ENCODE data around the gene TSPO. TPM values are rescaled to one million over a fixed set of nuclear protein-coding genes. Genes with fewer than 3 reads are reported as not detected.
A peak's percentile ranks its signal among the peaks of the same experiment; 100 is the strongest.
"Not testable (repeated sequence)": the region's sequence is repeated elsewhere in the genome, so short reads cannot be mapped to it uniquely, and the experiment has no call there.

TSPO gene
- total RNA-seq = 32.0 TPM
- 93.2 TPM for polyA plus RNA-seq
- long read RNA-seq, donor 1 = 0 reads
- long read RNA-seq, donor 2, transcript TSPO-202 (4 exons, 881 nt) = major isoform, 19 of 41 reads
- long read RNA-seq, donor 2, partial matches to known transcripts = 21 of 41 reads
- long read RNA-seq, donor 2, other reads (novel, unspliced or antisense) = 0 of 41 reads
- long read RNA-seq, donor 3, transcript TSPO-202 (4 exons, 881 nt) = major isoform, 10 of 24 reads
- long read RNA-seq, donor 3, partial matches to known transcripts = 14 of 24 reads
- long read RNA-seq, donor 3, other reads (novel, unspliced or antisense) = 0 of 24 reads
- long read RNA-seq, donor 4, transcript TSPO-202 (4 exons, 881 nt) = major isoform, 7 of 9 reads
- long read RNA-seq, donor 4, partial matches to known transcripts = 0 of 9 reads
- long read RNA-seq, donor 4, other reads (novel, unspliced or antisense) = 0 of 9 reads
- long read RNA-seq, donor 5, transcript TSPO-202 (4 exons, 881 nt) = major isoform, 38 of 69 reads
- long read RNA-seq, donor 5, partial matches to known transcripts = 31 of 69 reads
- long read RNA-seq, donor 5, other reads (novel, unspliced or antisense) = 0 of 69 reads
- long read RNA-seq, donor 6, transcript TSPO-202 (4 exons, 881 nt) = major isoform, 15 of 17 reads
- long read RNA-seq, donor 6, partial matches to known transcripts = 0 of 17 reads
- long read RNA-seq, donor 6, other reads (novel, unspliced or antisense) = 0 of 17 reads
- long read RNA-seq, donor 7, transcript TSPO-202 (4 exons, 881 nt) = major isoform, 8 of 17 reads
- long read RNA-seq, donor 7, partial matches to known transcripts = 8 of 17 reads
- long read RNA-seq, donor 7, other reads (novel, unspliced or antisense) = 0 of 17 reads
- long read RNA-seq, donor 8, transcript TSPO-202 (4 exons, 881 nt) = major isoform, 7 of 7 reads
- long read RNA-seq, donor 8, partial matches to known transcripts = 0 of 7 reads
- long read RNA-seq, donor 8, other reads (novel, unspliced or antisense) = 0 of 7 reads
- long read RNA-seq, donor 9, transcript TSPO-202 (4 exons, 881 nt) = major isoform, 7 of 8 reads
- long read RNA-seq, donor 9, partial matches to known transcripts = 0 of 8 reads
- long read RNA-seq, donor 9, other reads (novel, unspliced or antisense) = 0 of 8 reads
- long read RNA-seq, donor 10, transcript TSPO-202 (4 exons, 881 nt) = major isoform, 9 of 10 reads
- long read RNA-seq, donor 10, partial matches to known transcripts = 0 of 10 reads
- long read RNA-seq, donor 10, other reads (novel, unspliced or antisense) = 0 of 10 reads

DNA sequence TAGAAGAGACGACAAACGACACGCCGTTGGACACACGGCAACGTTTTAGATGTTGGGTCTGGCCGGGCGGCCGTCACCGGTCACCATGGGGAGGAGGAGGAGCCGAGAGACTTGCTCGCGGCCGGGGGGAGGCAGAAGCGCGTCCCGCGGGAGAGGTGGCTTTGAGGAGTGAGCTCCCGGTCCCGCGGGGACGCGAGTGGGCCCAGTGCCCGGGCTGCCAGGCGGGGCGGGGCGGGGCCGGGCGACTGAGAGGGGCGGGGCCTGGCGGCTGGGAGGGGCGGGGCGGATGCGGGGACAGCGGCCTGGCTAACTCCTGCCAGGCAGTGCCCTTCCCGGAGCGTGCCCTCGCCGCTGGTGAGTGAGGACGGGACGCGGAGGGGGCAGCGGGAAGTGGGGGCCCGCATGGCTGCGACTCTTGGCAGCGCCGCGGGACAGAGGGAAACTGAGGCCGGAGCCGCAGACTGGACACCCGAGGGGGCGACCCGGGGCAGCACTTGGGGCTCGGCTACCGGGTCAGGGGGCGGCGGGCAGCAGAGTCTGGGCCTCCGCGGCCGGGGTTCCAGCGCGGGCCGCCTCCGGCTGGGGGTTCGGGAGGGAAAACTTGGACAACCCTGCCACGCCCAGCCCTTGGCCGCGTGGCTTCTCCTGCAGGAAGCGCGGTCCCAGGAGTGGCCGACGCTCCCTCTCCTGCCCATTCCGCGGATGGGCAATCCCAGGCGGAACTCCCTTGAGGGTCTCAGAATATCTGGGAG is at the start of gene TSPO:
TSPO (plus strand) TSS at position 309 of the 752 bp plus-strand sequence. CDS start 7,680 bp downstream, outside the sequence.
- 2% methylated on average over 75 of the region's 75 CpGs for WGBS
- peak within 1 kb of the TSS in 1 of 2 donors; percentile 31 for H3K27ac ChIP-seq (ENCODE audit: low read depth in 1 of 2, low read length in 1 of 2)
- no peak for DNase-seq (ENCODE audit: low read depth in 6 of 9, low spot score in 9 of 9)
- peak within 1 kb of the TSS; percentile 32 to 62 for H3K4me3 ChIP-seq (ENCODE audit: low read length in 2 of 2)
- no peaks in the 10 kb centered on the region for H3K36me3 ChIP-seq (ENCODE audit: control insufficient read depth in 2 of 2, insufficient read depth in 2 of 2, low read length in 1 of 2)
- no peaks in the 10 kb centered on the region for H3K9me3 ChIP-seq (ENCODE audit: control insufficient read depth in 2 of 2, insufficient read depth in 1 of 2, low read length in 1 of 2)
- H3K4me1 ChIP-seq (ENCODE audit: control insufficient read depth in 2 of 2, insufficient read depth in 2 of 2, low read length in 2 of 2) = peaks cover 6 to 30% of the 10 kb centered on the region in 2 donors
- peaks cover 2 to 23% of the 10 kb centered on the region in 2 donors for H3K27me3 ChIP-seq (ENCODE audit: control insufficient read depth in 2 of 2, insufficient read depth in 1 of 2, low read length in 1 of 2)

- H3K27ac ChIP-seq (ENCODE audit: low read depth in 1 of 2, low read length in 1 of 2) = peak overlapping the region in 1 of 2 donors; percentile 67
- peak in 2 of 9 donors; percentile 29 to 73 for DNase-seq (ENCODE audit: low read depth in 6 of 9, low spot score in 9 of 9)
Observed at GRCh38 chr22:43104056-43104625, 47.2 kb upstream of the TSPO start.

GRCh38 chr22:43104950-43105349 is 46.4 kb upstream of the TSPO start:
- H3K36me3 ChIP-seq (ENCODE audit: control insufficient read depth in 2 of 2, insufficient read depth in 2 of 2, low read length in 1 of 2); H3K9me3 ChIP-seq (ENCODE audit: control insufficient read depth in 2 of 2, insufficient read depth in 1 of 2, low read length in 1 of 2); H3K4me3 ChIP-seq (ENCODE audit: low read length in 2 of 2); H3K27ac ChIP-seq (ENCODE audit: low read depth in 1 of 2, low read length in 1 of 2); DNase-seq (ENCODE audit: low read depth in 6 of 9, low spot score in 9 of 9): not testable (repeated sequence)
- 96% methylated on average over 3 of the region's 3 CpGs for WGBS
- Histone ChIP-seq H3K27me3 (ENCODE audit: control insufficient read depth in 2 of 2, insufficient read depth in 1 of 2, low read length in 1 of 2) (peaks cover 0 to 11% of the 10 kb centered on the region in 2 donors), H3K4me1 (ENCODE audit: control insufficient read depth in 2 of 2, insufficient read depth in 2 of 2, low read length in 2 of 2) (peaks cover 8 to 31% of the 10 kb centered on the region in 2 donors)

More at GRCh38 chr22:43104056-43104625, 47.2 kb upstream of the TSPO start:
- H3K4me3 ChIP-seq (ENCODE audit: low read length in 2 of 2); H3K9me3 ChIP-seq (ENCODE audit: control insufficient read depth in 2 of 2, insufficient read depth in 1 of 2, low read length in 1 of 2); H3K36me3 ChIP-seq (ENCODE audit: control insufficient read depth in 2 of 2, insufficient read depth in 2 of 2, low read length in 1 of 2); H3K27me3 ChIP-seq (ENCODE audit: control insufficient read depth in 2 of 2, insufficient read depth in 1 of 2, low read length in 1 of 2): not testable (repeated sequence)
- peaks cover 8 to 27% of the 10 kb centered on the region in 2 donors for H3K4me1 ChIP-seq (ENCODE audit: control insufficient read depth in 2 of 2, insufficient read depth in 2 of 2, low read length in 2 of 2)
- 39% methylated on average over 15 of the region's 15 CpGs for WGBS

DNA sequence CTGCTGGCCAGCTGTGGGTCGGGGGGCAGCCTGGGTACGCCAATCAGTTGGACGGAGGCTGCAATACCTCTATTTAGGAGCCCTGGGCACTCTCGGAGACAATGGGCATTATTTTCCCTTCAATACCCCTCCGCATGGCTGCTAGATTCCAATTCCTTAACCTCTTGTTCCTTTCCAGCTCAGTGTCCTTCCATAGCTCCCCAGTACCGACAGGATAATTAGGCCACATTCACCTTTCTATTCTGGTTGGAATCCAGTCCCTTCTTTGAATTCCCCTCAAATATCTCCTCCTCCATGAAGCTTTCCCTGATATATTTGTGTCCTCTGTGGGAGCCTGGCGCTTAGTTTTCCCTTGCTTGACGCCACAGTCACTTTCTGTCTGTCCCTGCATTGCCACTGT is 45.1 kb upstream of the TSPO start:
- Histone ChIP-seq H3K4me1 (ENCODE audit: control insufficient read depth in 2 of 2, insufficient read depth in 2 of 2, low read length in 2 of 2) (peaks cover 8 to 39% of the 10 kb centered on the region in 2 donors), H3K27me3 (ENCODE audit: control insufficient read depth in 2 of 2, insufficient read depth in 1 of 2, low read length in 1 of 2) (peaks cover 0 to 24% of the 10 kb centered on the region in 2 donors), H3K9me3 (ENCODE audit: control insufficient read depth in 2 of 2, insufficient read depth in 1 of 2, low read length in 1 of 2) (no peaks in the 10 kb centered on the region), H3K4me3 (ENCODE audit: low read length in 2 of 2) (no peak overlapping the region), H3K27ac (ENCODE audit: low read depth in 1 of 2, low read length in 1 of 2) (no peak overlapping the region), H3K36me3 (ENCODE audit: control insufficient read depth in 2 of 2, insufficient read depth in 2 of 2, low read length in 1 of 2) (no peaks in the 10 kb centered on the region)
- no peak for DNase-seq (ENCODE audit: low read depth in 6 of 9, low spot score in 9 of 9)
- 98% methylated on average over 8 of the region's 8 CpGs for WGBS

DNA sequence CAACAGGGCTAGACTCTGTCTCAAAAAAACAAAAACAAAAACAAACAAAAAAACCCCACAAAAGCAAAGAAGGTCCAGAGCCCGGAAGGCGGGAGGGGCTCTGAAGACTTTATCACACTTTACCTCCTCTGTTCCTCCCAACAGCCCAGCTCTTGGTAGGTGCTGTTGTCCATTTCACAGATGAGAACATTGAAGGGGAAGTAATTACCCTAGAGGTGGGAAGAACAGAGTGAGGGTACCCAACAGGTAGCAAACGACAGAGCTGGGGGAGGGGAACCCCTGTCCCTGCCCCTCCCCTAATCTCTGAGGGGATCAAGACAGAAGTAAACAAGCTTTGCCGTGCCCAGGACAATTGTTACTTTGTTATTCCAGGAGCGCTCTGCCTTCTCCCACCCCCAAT is 41.8 kb upstream of the TSPO start:
- WGBS = 83% methylated on average over 5 of the region's 5 CpGs
- no peak for DNase-seq (ENCODE audit: low read depth in 6 of 9, low spot score in 9 of 9)
- Histone ChIP-seq H3K9me3 (ENCODE audit: control insufficient read depth in 2 of 2, insufficient read depth in 1 of 2, low read length in 1 of 2) (no peaks in the 10 kb centered on the region), H3K27me3 (ENCODE audit: control insufficient read depth in 2 of 2, insufficient read depth in 1 of 2, low read length in 1 of 2) (peaks cover 0 to 33% of the 10 kb centered on the region in 2 donors), H3K36me3 (ENCODE audit: control insufficient read depth in 2 of 2, insufficient read depth in 2 of 2, low read length in 1 of 2) (no peaks in the 10 kb centered on the region), H3K27ac (ENCODE audit: low read depth in 1 of 2, low read length in 1 of 2) (no peak overlapping the region), H3K4me1 (ENCODE audit: control insufficient read depth in 2 of 2, insufficient read depth in 2 of 2, low read length in 2 of 2) (peaks cover 0 to 29% of the 10 kb centered on the region in 2 donors), H3K4me3 (ENCODE audit: low read length in 2 of 2) (no peak overlapping the region)

DNA sequence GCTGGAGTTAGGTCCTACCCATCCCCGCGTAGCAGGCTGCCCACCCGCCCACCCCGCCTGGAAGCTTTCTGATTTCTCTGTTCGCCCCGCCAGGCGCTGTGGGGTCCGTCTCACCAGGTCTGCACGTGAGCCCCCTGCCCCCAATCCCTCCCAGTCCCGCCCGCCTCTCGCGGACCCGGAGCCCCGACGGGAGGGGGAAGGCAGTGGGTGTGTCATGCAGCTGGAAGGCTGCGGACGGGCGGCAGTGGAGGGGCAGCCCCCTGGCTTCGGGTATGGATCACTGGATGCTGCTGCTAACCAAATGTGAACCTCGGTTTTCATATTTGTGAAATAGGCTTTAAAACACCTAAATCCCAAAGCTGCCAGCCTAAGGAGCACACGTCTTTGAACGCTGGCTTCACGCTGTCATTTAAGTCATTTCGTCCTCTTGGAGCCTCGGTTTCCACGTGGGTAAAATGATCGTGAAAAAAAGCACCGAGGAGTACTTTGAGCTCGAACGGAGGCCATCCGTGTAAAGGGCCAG is 41.4 kb upstream of the TSPO start:
- Histone ChIP-seq H3K27ac (ENCODE audit: low read depth in 1 of 2, low read length in 1 of 2) (no peak overlapping the region), H3K4me1 (ENCODE audit: control insufficient read depth in 2 of 2, insufficient read depth in 2 of 2, low read length in 2 of 2) (peaks cover 0 to 24% of the 10 kb centered on the region in 2 donors), H3K36me3 (ENCODE audit: control insufficient read depth in 2 of 2, insufficient read depth in 2 of 2, low read length in 1 of 2) (no peaks in the 10 kb centered on the region), H3K4me3 (ENCODE audit: low read length in 2 of 2) (peak overlapping the region; percentile 35 to 66), H3K9me3 (ENCODE audit: control insufficient read depth in 2 of 2, insufficient read depth in 1 of 2, low read length in 1 of 2) (no peaks in the 10 kb centered on the region), H3K27me3 (ENCODE audit: control insufficient read depth in 2 of 2, insufficient read depth in 1 of 2, low read length in 1 of 2) (peaks cover 0 to 33% of the 10 kb centered on the region in 2 donors)
- DNase-seq (ENCODE audit: low read depth in 6 of 9, low spot score in 9 of 9) = no peak
- WGBS = 19% methylated on average over 32 of the region's 32 CpGs

GRCh38 chr22:43110444-43110926 is 40.9 kb upstream of the TSPO start, which contains the start of gene BIK:
TSS of gene BIK (plus strand) at chr22:43110750. CDS start at chr22:43124023, 13,273 bp downstream.
- H3K9me3 ChIP-seq (ENCODE audit: control insufficient read depth in 2 of 2, insufficient read depth in 1 of 2, low read length in 1 of 2) = no peaks in the 10 kb centered on the region
- no peak within 1 kb of the TSS for H3K27ac ChIP-seq (ENCODE audit: low read depth in 1 of 2, low read length in 1 of 2)
- peak within 1 kb of the TSS; percentile 46 to 66 for H3K4me3 ChIP-seq (ENCODE audit: low read length in 2 of 2)
- H3K4me1 ChIP-seq (ENCODE audit: control insufficient read depth in 2 of 2, insufficient read depth in 2 of 2, low read length in 2 of 2) = peaks cover 0 to 19% of the 10 kb centered on the region in 2 donors
- H3K27me3 ChIP-seq (ENCODE audit: control insufficient read depth in 2 of 2, insufficient read depth in 1 of 2, low read length in 1 of 2) = peaks cover 0 to 33% of the 10 kb centered on the region in 2 donors
- H3K36me3 ChIP-seq (ENCODE audit: control insufficient read depth in 2 of 2, insufficient read depth in 2 of 2, low read length in 1 of 2) = no peaks in the 10 kb centered on the region
- WGBS = under 1% methylated on average over 49 of the region's 49 CpGs
- DNase-seq (ENCODE audit: low read depth in 6 of 9, low spot score in 9 of 9) = peak in 2 of 9 donors; percentile 41 to 77
